Panc1 (cell line): Measurements from ENCODE around the gene LDHB. TPM values are rescaled to one million over a fixed set of nuclear protein-coding genes. Genes with fewer than 3 reads are reported as not detected.

Experiments
- ATAC-seq: fragments of 200-7000 bp; cut with Tn5 transposase; 2 replicates; pipeline ENCODE4 v1.9.1; 2020; ENCODE audit warnings: mild to moderate bottlenecking, moderate library complexity
- BruUV-seq: library from RNA; stranded (reverse); fragments of 400-500 nt; replicated peaks from 2 replicates; lab custom pipeline; 2021; lab: Mats Ljungman, UMichigan
- CTCF ChIA-PET: fragments of 300-600 bp; sonication (Branson Sonifier 250); formaldehyde crosslinking; loops from one replicate; lab custom pipeline; 2022; ENCODE audit warnings: antibody characterized with exemption; lab: Charles Lee
- POLR2A ChIA-PET: fragments of 300-600 bp; sonication (Branson Sonifier 250); formaldehyde crosslinking; loops from one replicate; lab custom pipeline; 2022; ENCODE audit warnings: antibody characterized with exemption; lab: Charles Lee
- DNase-seq: peaks from one replicate; pipeline ENCODE4 v3.0.0-alpha.2; 2010; ENCODE audit warnings: low read depth, low spot score
- H3K27ac ChIP-seq: 2 replicates; pipeline ENCODE4 v1.5.1; 2011; ENCODE audit warnings: mild to moderate bottlenecking, low read length, inconsistent platforms
- H3K27me3 ChIP-seq: fragments of 200-500 bp; sonication (Bioruptor generic); 2 replicates; pipeline ENCODE4 v1.6.0; 2014; ENCODE audit warnings: low read length, inconsistent platforms; ENCODE audit not compliant: control insufficient read depth, insufficient read depth
- H3K36me3 ChIP-seq: fragments of 200-500 bp; sonication (Bioruptor generic); 2 replicates; pipeline ENCODE4 v1.5.1; 2014; ENCODE audit warnings: inconsistent platforms, mild to moderate bottlenecking, low read length, moderate library complexity; ENCODE audit not compliant: control insufficient read depth, insufficient read depth
- H3K4me1 ChIP-seq: 2 replicates; pipeline ENCODE4 v1.5.1; 2011; ENCODE audit warnings: inconsistent platforms, mild to moderate bottlenecking, low read length, moderate library complexity; ENCODE audit not compliant: control insufficient read depth, insufficient read depth
- H3K4me3 ChIP-seq, 2 experiments: 2 replicates each; pipeline ENCODE4 v1.5.1; 2011 to 2012; ENCODE audit warnings: low read depth in 2 of 2, low read length in 2 of 2, mild to moderate bottlenecking in 2 of 2, inconsistent platforms in 1 of 2, moderate library complexity in 1 of 2
- H3K9me3 ChIP-seq: fragments of 200-500 bp; sonication (Bioruptor generic); 2 replicates; pipeline ENCODE4 v1.5.1; 2014; ENCODE audit warnings: low read depth, mild to moderate bottlenecking, inconsistent platforms, low read length, moderate library complexity; ENCODE audit not compliant: control insufficient read depth, insufficient read depth
- POLR2AphosphoS5 ChIP-seq: IDR thresholded peaks from 2 replicates; pipeline ENCODE4 v1.6.1; 2012; ENCODE audit warnings: mild to moderate bottlenecking, low read depth, low read length, moderate library complexity
- SIN3A ChIP-seq: IDR thresholded peaks from 2 replicates; pipeline ENCODE4 v1.6.1; 2012; ENCODE audit warnings: low read depth, mild to moderate bottlenecking, low read length, moderate library complexity, borderline replicate concordance; ENCODE audit not compliant: insufficient read depth
- TCF7L2 ChIP-seq: IDR thresholded peaks from 2 replicates; pipeline ENCODE4 v1.6.1; 2011; ENCODE audit warnings: mild to moderate bottlenecking, low read depth, low read length, inconsistent platforms
- in situ Hi-C: cut with HindIII; loops from 2 replicates; pipeline ENCODE4 v1.10.0; 2016; ENCODE audit warnings: low sequenced_read_pairs, low pct_unique_long_range_greater_than_20kb
- intact Hi-C: fragments of 100-400 bp; cut with micrococcal nuclease; formaldehyde crosslinking; loops from one replicate; pipeline ENCODE4 v1.10.0; 2022; ENCODE audit not compliant: unreplicated experiment
- total RNA-seq: library from RNA; stranded (reverse); gene quantifications from one replicate; pipeline ENCODE4 v1.2.1, GENCODE V29; 2021; ENCODE audit not compliant: unreplicated experiment
- TF ChIP-seq, protein P1 (sequence below): fragments of 450-650 bp; IDR thresholded peaks from 2 replicates; pipeline ENCODE4 v1.5.1; 2017; ENCODE audit warnings: mild to moderate bottlenecking
- TF ChIP-seq, protein P2 (sequence below), 2 experiments: IDR thresholded peaks; 2 replicates each; pipeline ENCODE4 v1.6.1; 2011 to 2012; ENCODE audit warnings: low read depth in 2 of 2, control low read depth in 1 of 2, low read length in 1 of 2, mild to moderate bottlenecking in 1 of 2, moderate library complexity in 1 of 2; ENCODE audit not compliant: insufficient read depth in 1 of 2

The LDHB gene
- total RNA-seq, 1 experiment from 2014 or later = 552 TPM

DNA sequence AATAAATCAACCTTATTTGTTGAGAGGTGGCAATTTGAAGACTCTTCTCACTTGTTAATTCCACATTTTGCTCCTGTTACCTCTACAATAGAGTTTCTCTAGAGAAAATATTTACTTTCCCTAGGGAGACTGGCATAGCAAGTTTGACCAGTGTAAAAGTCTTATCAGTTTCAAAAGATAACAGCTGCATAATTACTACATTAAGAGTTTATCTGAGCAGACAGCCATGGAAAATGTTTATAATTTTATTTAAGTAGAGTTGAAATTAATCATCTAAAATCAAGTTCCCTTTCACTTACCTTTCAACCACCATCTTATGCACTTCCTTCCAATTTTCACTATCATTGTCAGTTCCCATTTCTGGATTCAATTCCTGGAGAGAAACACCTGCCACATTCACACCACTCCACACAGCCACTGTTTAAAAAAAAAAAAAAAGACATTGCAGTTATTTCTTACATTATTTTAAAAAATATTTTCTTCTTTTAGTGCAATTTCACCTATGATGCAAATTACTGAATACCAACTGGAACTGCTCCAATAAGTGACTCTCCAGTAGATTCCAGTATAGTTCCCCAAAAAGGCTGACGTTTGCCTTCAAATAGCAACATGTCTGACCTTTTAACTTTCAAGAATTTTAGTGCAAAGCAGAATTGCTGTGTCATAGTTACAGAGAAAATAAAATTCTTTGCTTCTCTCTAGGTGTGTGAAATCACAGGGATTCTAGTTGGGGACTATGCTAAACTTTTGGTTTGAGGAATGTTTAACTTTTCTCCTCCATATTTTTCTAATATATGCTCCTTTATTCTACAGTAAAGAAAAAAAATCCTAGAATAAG is 19.4 kb downstream of the LDHB start:
- Histone ChIP-seq H3K27ac (no peak overlapping the region), H3K9me3 (no peaks in the 10 kb centered on the region), H3K36me3 (peaks cover 62% of the 10 kb centered on the region), H3K4me1 (no peaks in the 10 kb centered on the region), H3K27me3 (no peaks in the 10 kb centered on the region), H3K4me3 (no peak overlapping the region)
- no TSS peak for BruUV-seq
- DNase-seq (no peak), ATAC-seq (no peak)
- intact Hi-C loops (no loop called here), in situ Hi-C loops (no loop called here)
- TF ChIP-seq, protein P1, sequence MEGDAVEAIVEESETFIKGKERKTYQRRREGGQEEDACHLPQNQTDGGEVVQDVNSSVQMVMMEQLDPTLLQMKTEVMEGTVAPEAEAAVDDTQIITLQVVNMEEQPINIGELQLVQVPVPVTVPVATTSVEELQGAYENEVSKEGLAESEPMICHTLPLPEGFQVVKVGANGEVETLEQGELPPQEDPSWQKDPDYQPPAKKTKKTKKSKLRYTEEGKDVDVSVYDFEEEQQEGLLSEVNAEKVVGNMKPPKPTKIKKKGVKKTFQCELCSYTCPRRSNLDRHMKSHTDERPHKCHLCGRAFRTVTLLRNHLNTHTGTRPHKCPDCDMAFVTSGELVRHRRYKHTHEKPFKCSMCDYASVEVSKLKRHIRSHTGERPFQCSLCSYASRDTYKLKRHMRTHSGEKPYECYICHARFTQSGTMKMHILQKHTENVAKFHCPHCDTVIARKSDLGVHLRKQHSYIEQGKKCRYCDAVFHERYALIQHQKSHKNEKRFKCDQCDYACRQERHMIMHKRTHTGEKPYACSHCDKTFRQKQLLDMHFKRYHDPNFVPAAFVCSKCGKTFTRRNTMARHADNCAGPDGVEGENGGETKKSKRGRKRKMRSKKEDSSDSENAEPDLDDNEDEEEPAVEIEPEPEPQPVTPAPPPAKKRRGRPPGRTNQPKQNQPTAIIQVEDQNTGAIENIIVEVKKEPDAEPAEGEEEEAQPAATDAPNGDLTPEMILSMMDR = no peak
- TF ChIP-seq POLR2AphosphoS5 = no peak
- TF ChIP-seq SIN3A = no peak
- no peak for TF ChIP-seq TCF7L2
- POLR2A ChIA-PET = no interaction called here
- CTCF ChIA-PET = no interaction called here

DNA sequence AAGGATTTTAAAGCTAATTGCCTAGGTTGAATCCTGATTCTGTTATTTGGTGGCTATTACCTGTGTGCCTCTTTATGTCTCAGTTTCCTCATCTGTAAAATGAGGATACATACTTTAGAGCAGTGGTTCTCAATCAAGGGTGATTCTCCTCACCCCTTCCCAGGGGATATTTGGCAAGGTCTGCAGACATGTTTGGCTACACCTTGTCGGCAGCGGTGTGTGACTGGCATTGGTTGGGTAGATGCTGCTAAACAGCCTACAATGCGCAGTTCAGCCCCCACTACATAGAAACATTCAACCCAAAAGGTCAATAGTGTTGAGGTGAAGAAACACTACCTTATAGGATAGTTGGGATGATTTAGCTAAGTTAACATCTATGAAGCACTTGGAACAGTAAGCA is 23.4 kb downstream of the LDHB start:
- in situ Hi-C loops = no loop called here
- ChIA-PET CTCF (interaction anchor here (0.6 kb wide), 1 partner anchor 46 kb away, joined by 6 read pairs; no protein-coding TSS in a partner anchor), POLR2A (no interaction called here)
- ATAC-seq (no peak), DNase-seq (no peak)
- Histone ChIP-seq H3K36me3 (peaks cover 32% of the 10 kb centered on the region), H3K27ac (no peak overlapping the region), H3K9me3 (no peaks in the 10 kb centered on the region), H3K4me3 (no peak overlapping the region), H3K4me1 (no peaks in the 10 kb centered on the region), H3K27me3 (no peaks in the 10 kb centered on the region)
- intact Hi-C loops = no loop called here
- TF ChIP-seq TCF7L2 (no peak), SIN3A (no peak), POLR2AphosphoS5 (no peak)
- TF ChIP-seq, protein P2, sequence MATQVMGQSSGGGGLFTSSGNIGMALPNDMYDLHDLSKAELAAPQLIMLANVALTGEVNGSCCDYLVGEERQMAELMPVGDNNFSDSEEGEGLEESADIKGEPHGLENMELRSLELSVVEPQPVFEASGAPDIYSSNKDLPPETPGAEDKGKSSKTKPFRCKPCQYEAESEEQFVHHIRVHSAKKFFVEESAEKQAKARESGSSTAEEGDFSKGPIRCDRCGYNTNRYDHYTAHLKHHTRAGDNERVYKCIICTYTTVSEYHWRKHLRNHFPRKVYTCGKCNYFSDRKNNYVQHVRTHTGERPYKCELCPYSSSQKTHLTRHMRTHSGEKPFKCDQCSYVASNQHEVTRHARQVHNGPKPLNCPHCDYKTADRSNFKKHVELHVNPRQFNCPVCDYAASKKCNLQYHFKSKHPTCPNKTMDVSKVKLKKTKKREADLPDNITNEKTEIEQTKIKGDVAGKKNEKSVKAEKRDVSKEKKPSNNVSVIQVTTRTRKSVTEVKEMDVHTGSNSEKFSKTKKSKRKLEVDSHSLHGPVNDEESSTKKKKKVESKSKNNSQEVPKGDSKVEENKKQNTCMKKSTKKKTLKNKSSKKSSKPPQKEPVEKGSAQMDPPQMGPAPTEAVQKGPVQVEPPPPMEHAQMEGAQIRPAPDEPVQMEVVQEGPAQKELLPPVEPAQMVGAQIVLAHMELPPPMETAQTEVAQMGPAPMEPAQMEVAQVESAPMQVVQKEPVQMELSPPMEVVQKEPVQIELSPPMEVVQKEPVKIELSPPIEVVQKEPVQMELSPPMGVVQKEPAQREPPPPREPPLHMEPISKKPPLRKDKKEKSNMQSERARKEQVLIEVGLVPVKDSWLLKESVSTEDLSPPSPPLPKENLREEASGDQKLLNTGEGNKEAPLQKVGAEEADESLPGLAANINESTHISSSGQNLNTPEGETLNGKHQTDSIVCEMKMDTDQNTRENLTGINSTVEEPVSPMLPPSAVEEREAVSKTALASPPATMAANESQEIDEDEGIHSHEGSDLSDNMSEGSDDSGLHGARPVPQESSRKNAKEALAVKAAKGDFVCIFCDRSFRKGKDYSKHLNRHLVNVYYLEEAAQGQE (IDR thresholded peaks at IDR 0.05; ENCODE audit: insufficient read depth in 1 of 2, low read depth in 2 of 2, low read length in 1 of 2) = no peak
- TF ChIP-seq, protein P1 = no peak
- BruUV-seq = no TSS peak
